Measurements from ENCODE around the gene LSM3. TPM values are rescaled to one million over a fixed set of nuclear protein-coding genes. Genes with fewer than 3 reads are reported as not detected.
A peak's percentile ranks its signal among the peaks of the same experiment; 100 is the strongest.

LSM3 gene
- total RNA-seq, 1 donor from 2014 or later, result 9.5 TPM

GRCh38 chr3:14245822-14246221, 67.2 kb downstream of the LSM3 start:
- H3K27ac ChIP-seq (ENCODE audit: low read depth, low read length), result no peak overlapping the region
- FAIRE-seq (no peak), DNase-seq (ENCODE audit: low read depth) (no peak)
- H3K9ac ChIP-seq (ENCODE audit: low read length), result no peak overlapping the region
- H3K27me3 ChIP-seq (ENCODE audit: insufficient read depth, low read length), result peaks cover 2% of the 10 kb centered on the region
- no peaks in the 10 kb centered on the region for H3K79me2 ChIP-seq (ENCODE audit: insufficient read depth, low read length)
- Mint-ChIP-seq H3K36me3 (ENCODE audit: low read depth, unreplicated experiment) (peaks cover 1% of the 10 kb centered on the region), H3K4me1 (ENCODE audit: low read depth, unreplicated experiment) (no peaks in the 10 kb centered on the region), H3K4me3 (ENCODE audit: unreplicated experiment) (no peak overlapping the region), H3K27me3 (ENCODE audit: low read depth, unreplicated experiment) (peaks cover 34% of the 10 kb centered on the region), H3K27ac (ENCODE audit: unreplicated experiment) (no peak overlapping the region), H3K9me3 (ENCODE audit: unreplicated experiment) (peaks cover 10% of the 10 kb centered on the region)
- H3K4me3 ChIP-seq (ENCODE audit: insufficient read depth, low read depth, low read length), result no peak overlapping the region
- no peaks in the 10 kb centered on the region for H4K20me1 ChIP-seq (ENCODE audit: insufficient read depth, low read length)
- no peaks in the 10 kb centered on the region for H3K9me3 ChIP-seq (ENCODE audit: insufficient read depth, low read depth, low read length)
- no peak overlapping the region for H3K4me2 ChIP-seq (ENCODE audit: low read length)
- H2AFZ ChIP-seq (ENCODE audit: low read depth, low read length), result no peak overlapping the region
- TF ChIP-seq CTCF (IDR thresholded peaks at IDR 0.05; ENCODE audit: insufficient read depth, low read depth, low read length), result no peak
- no peak for TF ChIP-seq EZH2 (IDR thresholded peaks at IDR 0.05; ENCODE audit: insufficient read depth, low read length)
- no peaks in the 10 kb centered on the region for H3K36me3 ChIP-seq (ENCODE audit: insufficient read depth, low read length)
- no peaks in the 10 kb centered on the region for H3K4me1 ChIP-seq (ENCODE audit: insufficient read depth, low read length)

- Histone ChIP-seq H3K9me3 (ENCODE audit: insufficient read depth, low read depth, low read length) (no peaks in the 10 kb centered on the region), H3K4me3 (ENCODE audit: insufficient read depth, low read depth, low read length) (no peak overlapping the region), H2AFZ (ENCODE audit: low read depth, low read length) (no peak overlapping the region), H3K27me3 (ENCODE audit: insufficient read depth, low read length) (peaks cover 2% of the 10 kb centered on the region), H3K79me2 (ENCODE audit: insufficient read depth, low read length) (no peaks in the 10 kb centered on the region), H3K4me2 (ENCODE audit: low read length) (no peak overlapping the region), H3K27ac (ENCODE audit: low read depth, low read length) (no peak overlapping the region), H4K20me1 (ENCODE audit: insufficient read depth, low read length) (no peaks in the 10 kb centered on the region), H3K36me3 (ENCODE audit: insufficient read depth, low read length) (no peaks in the 10 kb centered on the region), H3K4me1 (ENCODE audit: insufficient read depth, low read length) (no peaks in the 10 kb centered on the region), H3K9ac (ENCODE audit: low read length) (no peak overlapping the region)
- H3K27me3 Mint-ChIP-seq (ENCODE audit: low read depth, unreplicated experiment), result peaks cover 34% of the 10 kb centered on the region
- peaks cover 2% of the 10 kb centered on the region for H3K4me1 Mint-ChIP-seq (ENCODE audit: low read depth, unreplicated experiment)
- H3K9me3 Mint-ChIP-seq (ENCODE audit: unreplicated experiment), result peaks cover 10% of the 10 kb centered on the region
- no peak for FAIRE-seq
- H3K27ac Mint-ChIP-seq (ENCODE audit: unreplicated experiment), result no peak overlapping the region
- H3K4me3 Mint-ChIP-seq (ENCODE audit: unreplicated experiment), result no peak overlapping the region
- no peak for DNase-seq (ENCODE audit: low read depth)
- peaks cover 1% of the 10 kb centered on the region for H3K36me3 Mint-ChIP-seq (ENCODE audit: low read depth, unreplicated experiment)
- no peak for TF ChIP-seq CTCF (IDR thresholded peaks at IDR 0.05; ENCODE audit: insufficient read depth, low read depth, low read length)
- TF ChIP-seq EZH2 (IDR thresholded peaks at IDR 0.05; ENCODE audit: insufficient read depth, low read length), result no peak
Measured at GRCh38 chr3:14246414-14246813, 67.8 kb downstream of the LSM3 start.

- Histone ChIP-seq H3K9ac (ENCODE audit: low read length) (no peak overlapping the region), H3K9me3 (ENCODE audit: insufficient read depth, low read depth, low read length) (no peaks in the 10 kb centered on the region), H3K79me2 (ENCODE audit: insufficient read depth, low read length) (no peaks in the 10 kb centered on the region), H3K4me3 (ENCODE audit: insufficient read depth, low read depth, low read length) (no peak overlapping the region), H3K36me3 (ENCODE audit: insufficient read depth, low read length) (no peaks in the 10 kb centered on the region), H3K4me1 (ENCODE audit: insufficient read depth, low read length) (peaks cover 10% of the 10 kb centered on the region), H2AFZ (ENCODE audit: low read depth, low read length) (no peak overlapping the region), H4K20me1 (ENCODE audit: insufficient read depth, low read length) (no peaks in the 10 kb centered on the region), H3K27me3 (ENCODE audit: insufficient read depth, low read length) (peaks cover 2% of the 10 kb centered on the region), H3K27ac (ENCODE audit: low read depth, low read length) (no peak overlapping the region), H3K4me2 (ENCODE audit: low read length) (no peak overlapping the region)
- no peak for TF ChIP-seq EZH2 (IDR thresholded peaks at IDR 0.05; ENCODE audit: insufficient read depth, low read length)
- no peak for TF ChIP-seq CTCF (IDR thresholded peaks at IDR 0.05; ENCODE audit: insufficient read depth, low read depth, low read length)
- H3K4me1 Mint-ChIP-seq (ENCODE audit: low read depth, unreplicated experiment), result peaks cover 15% of the 10 kb centered on the region
- DNase-seq (ENCODE audit: low read depth), result no peak
- H3K9me3 Mint-ChIP-seq (ENCODE audit: unreplicated experiment), result peaks cover 10% of the 10 kb centered on the region
- peaks cover 1% of the 10 kb centered on the region for H3K36me3 Mint-ChIP-seq (ENCODE audit: low read depth, unreplicated experiment)
- FAIRE-seq, result no peak
- peak overlapping the region; percentile 34 for H3K27ac Mint-ChIP-seq (ENCODE audit: unreplicated experiment)
- no peak overlapping the region for H3K4me3 Mint-ChIP-seq (ENCODE audit: unreplicated experiment)
- peaks cover 25% of the 10 kb centered on the region for H3K27me3 Mint-ChIP-seq (ENCODE audit: low read depth, unreplicated experiment)
Measured at GRCh38 chr3:14248477-14248848, 69.8 kb downstream of the LSM3 start.

Measured in astrocyte (in vitro differentiated cells and primary cell).